ENCODE measurements around the gene RCL1.

DNA sequence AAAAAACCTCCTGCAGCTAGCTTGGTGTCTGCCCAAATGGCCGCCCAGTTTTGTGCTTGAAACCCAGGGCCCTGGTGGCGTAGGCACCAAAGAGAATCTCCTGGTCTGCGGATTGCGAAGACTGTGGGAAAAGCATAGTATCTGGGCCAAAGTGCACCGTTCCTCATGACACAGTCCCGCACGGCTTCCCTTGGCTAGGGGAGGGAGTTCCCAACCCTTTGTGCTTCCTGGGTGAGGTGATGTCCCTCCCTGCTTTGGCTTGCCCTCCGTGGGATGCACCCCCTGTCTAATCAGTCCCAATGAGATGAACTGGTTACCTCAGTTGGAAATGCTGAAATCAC, 109.4 kb downstream of the RCL1 start:
- TF ChIP-seq, protein P1, sequence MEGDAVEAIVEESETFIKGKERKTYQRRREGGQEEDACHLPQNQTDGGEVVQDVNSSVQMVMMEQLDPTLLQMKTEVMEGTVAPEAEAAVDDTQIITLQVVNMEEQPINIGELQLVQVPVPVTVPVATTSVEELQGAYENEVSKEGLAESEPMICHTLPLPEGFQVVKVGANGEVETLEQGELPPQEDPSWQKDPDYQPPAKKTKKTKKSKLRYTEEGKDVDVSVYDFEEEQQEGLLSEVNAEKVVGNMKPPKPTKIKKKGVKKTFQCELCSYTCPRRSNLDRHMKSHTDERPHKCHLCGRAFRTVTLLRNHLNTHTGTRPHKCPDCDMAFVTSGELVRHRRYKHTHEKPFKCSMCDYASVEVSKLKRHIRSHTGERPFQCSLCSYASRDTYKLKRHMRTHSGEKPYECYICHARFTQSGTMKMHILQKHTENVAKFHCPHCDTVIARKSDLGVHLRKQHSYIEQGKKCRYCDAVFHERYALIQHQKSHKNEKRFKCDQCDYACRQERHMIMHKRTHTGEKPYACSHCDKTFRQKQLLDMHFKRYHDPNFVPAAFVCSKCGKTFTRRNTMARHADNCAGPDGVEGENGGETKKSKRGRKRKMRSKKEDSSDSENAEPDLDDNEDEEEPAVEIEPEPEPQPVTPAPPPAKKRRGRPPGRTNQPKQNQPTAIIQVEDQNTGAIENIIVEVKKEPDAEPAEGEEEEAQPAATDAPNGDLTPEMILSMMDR (conservative IDR thresholded peaks at IDR 0.05; ENCODE audit: low read depth, low read length) = no peak
- no peak for TF ChIP-seq EZH2 (IDR thresholded peaks at IDR 0.05; ENCODE audit: borderline replicate concordance, low read depth, low read length, poor library complexity, severe bottlenecking)

Measured in A673 (cell line).